GM19452 (cell line): Measurements from ENCODE around the gene ATG4C.

Experiments used
- ATAC-seq: cut with Tn5 transposase; IDR thresholded peaks from one replicate; pipeline ENCODE4 v1.9.1; 2021; ENCODE audit not compliant: unreplicated experiment

The ATG4C gene

DNA sequence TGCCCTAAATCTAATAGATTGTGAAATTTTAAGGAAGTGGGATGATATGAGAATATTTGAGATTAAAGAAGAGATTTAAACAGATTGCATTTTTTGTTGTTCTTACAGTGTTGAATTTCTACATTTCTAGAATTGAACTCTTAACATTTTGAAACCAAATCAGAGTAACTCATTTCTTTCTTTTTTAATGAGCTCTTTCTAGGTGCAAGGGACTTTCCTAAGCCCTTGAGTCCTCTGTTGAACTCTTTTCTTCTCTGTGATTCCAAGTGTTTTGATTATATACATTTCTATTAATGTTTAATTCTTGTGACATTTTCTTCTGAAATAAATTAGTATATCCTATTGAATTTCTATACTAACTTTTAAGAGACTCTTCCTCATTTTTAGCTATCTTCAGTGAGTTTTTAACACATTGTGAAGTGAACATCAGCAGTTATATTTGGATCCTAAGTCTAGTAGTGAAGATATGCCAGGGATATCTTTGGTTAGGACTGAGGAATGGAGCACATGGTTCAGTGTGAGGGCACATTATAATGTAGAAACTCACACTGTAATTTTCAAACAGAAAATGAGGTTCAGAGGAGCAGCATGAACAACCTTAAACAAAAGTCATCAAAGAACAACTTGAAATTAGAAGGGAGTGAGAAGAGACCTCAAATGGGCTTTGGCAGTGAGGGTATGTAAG is 53.1 kb downstream of the ATG4C start:
- ATAC-seq, result no peak

DNA sequence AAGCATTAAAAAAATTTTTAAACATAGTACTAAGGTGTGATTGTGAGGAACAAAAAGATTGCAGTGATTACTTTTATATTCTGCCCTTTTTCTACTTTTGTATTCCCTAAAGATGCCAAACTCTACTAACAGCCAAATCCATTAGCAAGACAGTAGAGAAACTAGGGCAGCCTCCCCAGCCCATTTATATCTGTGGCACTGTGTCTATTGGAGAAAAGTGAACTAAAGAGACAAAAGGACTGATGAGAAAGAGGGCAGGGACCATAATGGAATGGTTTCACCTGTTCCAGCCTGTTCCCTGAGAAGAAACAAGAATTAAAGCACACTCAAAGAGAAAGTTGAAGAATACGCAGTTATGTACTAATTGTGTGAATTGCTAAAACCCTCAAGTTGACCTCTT is 56.6 kb downstream of the ATG4C start:
- no peak for ATAC-seq

DNA sequence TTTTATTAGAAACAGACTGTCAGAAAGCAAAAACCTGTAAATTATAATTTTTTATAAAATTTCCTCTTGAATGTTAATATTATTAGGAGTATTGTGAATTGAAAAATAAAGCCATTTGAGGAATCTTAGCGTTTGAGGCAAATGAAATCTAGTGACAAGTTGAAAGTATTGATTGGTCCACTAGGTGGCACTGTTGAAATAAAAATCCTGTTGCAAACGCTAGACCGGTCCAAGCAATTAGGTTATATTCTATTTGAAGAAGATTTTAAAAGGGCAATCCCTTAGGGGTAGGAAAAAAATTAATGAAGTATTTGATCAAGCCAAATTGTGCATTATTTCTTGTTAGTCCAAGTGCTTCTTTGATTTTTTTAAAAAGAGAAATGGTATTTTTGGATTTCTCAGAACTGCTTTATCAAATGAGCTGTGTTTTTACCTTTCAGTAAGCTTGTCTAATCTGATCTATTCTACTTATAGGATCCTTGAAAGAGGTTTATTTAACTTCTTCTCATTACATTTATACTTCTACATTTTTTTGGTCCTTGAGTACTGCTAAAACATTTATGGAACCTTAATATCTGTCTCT is 57.7 kb downstream of the ATG4C start:
- peak; percentile 67 for ATAC-seq

DNA sequence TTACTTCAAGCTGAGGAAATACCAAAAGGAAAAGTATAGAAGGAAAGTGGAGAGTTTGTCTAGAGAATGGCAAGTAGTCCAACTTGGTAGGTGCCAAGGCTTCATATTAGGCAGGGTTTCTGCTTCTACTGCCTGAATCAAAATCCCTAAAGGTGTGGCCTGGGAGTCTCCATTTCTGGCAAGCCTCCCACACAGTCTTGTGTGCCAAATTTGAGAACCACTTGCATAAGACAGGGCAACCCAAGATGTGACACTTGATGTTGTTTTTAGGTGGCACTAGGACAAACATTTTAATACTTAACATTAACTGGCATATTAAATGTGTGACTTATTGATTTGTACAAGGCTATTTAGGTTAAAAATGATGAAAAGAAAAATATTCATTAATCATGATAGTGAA is 60.1 kb downstream of the ATG4C start:
- ATAC-seq, result no peak

DNA sequence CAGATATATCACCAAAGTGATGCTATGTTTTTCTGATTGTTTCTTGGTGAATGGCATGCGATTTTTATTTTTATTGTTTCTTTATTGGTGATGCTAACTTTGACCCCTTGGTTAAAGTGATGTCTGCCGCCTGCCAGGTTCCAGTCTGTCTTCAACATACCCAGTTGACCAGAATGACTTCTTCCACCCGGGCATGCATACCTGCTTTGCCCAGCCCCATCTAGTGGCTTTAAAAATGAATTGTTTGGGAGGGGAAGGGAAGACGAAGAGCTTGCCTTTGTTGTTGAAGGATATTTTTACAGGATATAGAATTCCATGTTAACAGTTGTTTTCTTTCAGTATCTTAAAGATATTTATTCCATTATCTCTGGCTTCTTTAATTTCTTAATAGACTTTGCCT is 65.1 kb downstream of the ATG4C start:
- no peak for ATAC-seq

DNA sequence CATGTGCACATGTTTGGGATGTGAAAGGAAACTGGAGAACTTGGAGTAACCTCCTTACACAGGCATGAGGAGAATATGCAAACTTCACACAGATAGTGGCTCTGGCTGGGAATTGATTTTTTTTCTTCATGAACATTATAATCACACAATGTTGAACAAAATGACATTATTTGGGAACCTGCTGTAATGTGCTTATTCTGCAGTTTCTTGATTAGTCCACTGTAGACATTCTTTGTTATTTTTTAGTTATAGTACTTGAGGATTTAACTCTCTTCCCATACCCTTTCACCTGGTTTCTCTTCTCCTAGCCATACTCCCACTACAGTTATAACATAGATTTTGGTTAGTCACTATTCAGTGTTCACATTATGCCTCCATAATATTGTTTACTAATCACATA is 68.3 kb downstream of the ATG4C start:
- no peak for ATAC-seq

DNA sequence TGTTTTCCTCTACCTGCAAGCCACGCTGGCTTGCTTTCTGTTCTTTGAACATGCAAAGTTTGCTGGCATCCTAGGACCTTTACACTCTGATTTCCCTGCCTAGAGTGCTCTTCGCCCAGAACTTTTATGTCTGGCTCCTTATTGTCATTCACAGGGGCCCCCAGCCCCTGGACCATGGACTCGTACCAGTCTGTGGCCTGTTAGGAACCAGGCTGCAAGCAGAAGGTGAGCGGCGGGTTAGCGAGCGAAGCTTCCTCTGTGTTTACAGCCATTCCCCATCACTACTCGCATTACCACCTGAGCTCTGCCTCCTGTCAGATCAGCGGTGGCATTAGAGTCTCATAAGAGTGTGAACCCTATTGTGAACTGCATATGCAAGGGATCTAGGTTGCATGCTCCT is 73.0 kb downstream of the ATG4C start:
- ATAC-seq, result no peak

DNA sequence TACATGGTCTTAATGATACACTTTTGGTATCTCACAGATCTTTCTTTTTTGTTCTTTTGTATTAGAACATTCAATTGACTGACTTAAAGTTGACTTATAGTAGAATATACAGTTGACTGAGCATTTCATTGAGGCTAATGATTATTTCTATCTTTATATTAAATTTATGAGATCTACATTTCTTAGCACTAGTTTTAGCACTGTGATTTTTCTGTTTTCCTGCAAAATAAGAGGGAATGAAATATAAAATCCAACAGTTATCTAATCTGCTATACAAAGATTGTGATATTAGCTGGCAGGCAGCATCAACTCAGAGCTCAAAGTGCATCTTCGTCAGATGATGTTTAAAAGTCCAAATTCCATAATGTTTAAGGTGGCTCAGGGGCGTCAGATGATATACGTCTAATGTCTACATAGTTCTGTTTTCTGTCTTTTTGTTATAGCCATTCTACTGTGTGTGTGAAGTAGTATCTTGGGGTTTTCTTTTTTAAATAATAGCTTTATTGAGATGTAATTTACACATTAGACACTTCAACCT is 85.4 kb downstream of the ATG4C start:
- ATAC-seq, result no peak

DNA sequence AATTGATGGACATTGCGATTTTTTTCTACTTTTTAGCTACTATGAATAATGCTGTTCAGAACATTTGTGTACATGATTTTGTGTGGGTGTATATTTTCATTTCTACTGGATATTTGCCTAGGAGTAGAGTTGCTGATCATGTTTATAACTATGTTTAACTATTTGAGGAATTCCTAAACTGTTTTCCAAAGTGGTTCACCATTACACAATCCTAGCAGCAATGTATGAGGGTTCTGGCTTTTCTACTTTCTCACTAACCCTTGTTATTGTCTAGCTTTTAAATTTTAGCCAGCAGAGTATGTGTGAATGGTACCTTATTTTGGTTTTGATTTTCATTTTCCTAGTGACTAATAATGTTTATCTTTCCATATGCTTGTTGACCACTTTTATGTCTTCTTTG is 86.2 kb downstream of the ATG4C start:
- ATAC-seq, result no peak

DNA sequence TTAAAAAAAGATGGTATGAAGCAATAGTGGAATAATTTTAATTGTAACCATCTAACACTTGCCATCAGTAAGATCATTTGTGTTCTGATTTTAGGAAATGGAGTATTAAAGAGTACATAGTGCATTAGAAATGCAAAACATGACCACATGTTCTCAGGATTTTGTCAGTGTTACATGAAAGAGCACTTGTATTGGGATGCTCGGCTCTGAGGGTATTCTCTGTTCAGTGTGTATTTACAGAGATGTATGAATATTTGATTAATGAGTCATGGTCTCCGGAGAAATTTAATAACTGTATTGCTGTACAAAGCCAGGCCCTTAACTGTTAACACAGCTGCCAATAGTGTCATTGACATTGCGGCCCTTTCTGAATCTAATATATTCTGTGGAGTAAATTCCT is 91.7 kb downstream of the ATG4C start:
- no peak for ATAC-seq

DNA sequence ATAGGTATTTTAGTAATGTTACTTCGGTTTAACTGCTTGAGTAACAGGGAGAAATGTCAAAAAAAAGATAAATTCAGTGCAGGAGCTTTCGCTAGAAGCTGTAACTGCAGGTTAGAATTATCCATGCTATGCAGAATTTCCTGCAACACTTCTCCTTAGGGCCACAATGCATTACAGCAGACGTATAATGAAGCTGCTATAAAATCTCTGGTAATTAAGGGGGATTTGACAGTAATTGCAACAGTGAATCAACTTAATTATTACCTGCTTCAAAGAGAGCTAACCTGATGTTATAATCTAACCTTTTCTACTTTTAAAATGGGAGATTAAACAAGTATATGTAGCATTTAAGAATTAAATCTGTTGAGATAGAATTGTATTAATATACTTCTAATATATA is 92.6 kb downstream of the ATG4C start:
- ATAC-seq, result no peak

DNA sequence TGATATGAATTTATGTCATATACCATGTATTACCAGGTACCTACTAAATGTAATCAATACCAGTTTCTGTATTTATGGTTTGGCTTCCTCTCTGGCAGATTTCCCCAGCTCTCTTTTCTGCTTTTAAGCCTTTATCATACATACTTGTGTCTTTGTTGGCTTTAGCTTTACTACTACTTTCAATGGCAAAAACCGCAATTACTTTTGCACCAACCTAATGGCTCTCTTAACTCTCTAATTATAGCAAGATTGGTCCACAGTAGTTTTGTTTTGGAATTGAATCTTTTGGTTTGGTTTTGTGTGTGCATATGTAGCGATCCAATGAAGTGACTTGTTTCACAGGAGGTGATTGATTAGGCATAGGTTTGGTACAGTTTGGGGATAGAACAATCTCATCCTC is 93.6 kb downstream of the ATG4C start:
- no peak for ATAC-seq

DNA sequence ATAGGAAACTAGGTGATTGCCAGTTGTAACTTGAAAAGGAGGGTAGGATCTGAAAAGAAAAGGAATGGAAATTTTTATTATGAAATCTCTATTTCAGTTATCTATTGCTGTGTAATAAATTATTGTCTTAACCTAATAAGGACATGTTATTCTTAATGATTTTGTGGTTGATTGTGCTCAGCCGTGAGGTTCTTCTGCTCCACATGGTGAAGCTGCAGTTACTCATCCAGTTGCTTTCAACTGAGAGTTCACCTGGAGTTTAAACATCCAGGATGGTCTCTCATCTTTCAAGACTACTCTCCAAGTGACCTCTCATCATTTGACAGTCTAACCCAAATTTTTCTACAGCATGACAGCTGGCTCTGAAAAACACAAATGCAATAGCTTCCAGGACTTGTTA is 96.0 kb downstream of the ATG4C start:
- no peak for ATAC-seq

DNA sequence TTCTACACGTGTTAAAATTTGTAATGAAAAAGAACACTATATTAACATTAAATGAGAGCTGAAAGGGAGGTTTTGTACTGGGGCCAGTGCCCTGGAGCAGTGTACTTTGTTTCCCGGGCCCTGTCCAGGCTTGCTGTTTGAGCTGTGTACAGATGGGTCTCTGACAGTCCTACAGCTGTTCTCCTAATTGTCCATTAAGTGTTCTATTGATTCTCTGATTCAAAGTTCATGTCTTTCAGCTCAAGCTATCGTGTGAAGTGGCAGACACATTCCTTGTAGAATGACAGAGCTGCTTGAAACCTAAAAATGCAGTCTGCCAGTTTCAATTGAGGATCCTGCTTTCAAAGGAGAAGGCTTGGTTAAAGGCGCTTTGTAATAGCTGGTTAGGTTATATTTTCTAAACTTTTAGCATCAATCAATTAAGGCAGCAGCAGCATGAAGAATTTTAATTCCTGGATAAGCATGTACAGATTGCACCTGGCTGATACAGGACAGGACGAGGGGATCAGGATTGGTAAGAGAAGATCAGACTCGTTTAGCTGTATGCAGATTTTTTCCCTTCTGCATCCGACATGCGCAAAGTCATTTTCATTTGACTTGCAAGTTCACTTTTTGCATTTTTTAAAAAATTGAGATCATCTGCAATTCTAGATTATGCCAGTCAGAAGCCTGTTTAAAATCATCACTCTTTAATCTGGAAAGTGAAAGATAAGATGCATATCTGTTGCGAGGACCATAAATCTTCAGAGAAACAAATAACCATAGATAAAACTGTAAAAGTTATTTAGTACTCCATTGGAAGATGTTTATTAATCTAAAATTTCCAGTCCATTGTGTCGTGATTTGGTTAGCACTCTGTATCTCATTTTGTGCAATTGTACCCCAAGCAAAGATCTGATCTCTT is 98.5 kb downstream of the ATG4C start:
- ATAC-seq, result no peak

DNA sequence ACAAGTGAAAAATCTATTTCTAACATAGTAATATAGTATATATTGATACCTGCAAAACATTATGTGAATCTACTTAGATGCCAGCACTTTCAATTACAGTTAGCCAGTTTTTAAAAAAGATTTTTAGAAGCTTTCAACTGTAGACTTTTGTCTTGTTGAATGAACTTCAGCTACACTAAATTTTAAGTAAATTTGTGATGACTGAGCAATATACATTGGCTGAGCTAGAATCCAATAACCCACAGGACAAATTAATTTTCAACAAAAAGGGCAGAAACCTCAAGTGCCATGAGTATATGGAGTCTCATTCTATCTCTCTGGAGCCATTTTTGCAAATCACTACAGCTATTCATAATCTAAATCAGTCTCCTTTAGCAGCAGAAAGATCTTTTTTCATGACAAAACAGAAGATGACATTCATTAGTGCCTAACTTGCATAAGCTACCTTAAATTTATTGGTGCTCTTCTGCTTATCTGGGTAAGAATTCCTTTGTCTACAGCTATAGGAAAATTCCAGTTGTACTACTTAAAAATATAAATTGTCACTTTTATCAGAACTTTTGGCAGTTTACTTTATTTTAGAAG is 100.3 kb downstream of the ATG4C start:
- no peak for ATAC-seq

DNA sequence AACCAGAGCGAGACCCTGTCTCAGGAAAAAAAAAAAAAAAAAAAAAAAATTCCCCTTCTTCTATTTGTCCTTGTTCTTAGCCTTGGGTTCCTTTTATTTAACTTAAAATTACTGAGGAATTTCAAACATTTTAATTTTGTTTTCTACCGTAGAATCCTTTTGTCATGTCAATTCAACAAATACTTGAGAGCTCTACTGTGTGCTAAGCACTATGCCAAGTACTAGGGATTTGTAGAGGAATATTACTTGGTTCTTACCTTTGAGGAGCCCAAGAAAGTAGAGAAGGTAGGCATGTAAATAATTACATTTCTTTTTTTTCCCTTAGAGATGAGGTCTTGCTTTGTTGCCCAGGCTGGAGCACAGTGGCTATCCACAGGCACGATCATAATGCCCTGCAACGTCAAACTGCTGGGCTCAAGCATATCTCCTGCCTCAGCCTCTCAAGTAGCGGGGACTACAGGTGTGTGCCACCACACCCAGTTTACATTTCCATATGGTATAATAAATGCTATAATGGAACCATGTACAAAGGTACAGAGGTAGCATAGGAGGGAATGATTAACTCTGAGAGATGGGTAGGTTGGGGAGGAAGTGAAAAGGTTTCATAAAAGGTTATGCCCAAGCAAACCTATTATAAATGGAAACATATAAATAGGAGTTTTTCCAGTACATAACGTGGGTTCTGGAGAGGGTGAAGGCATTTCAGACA is 104.0 kb downstream of the ATG4C start:
- no peak for ATAC-seq

DNA sequence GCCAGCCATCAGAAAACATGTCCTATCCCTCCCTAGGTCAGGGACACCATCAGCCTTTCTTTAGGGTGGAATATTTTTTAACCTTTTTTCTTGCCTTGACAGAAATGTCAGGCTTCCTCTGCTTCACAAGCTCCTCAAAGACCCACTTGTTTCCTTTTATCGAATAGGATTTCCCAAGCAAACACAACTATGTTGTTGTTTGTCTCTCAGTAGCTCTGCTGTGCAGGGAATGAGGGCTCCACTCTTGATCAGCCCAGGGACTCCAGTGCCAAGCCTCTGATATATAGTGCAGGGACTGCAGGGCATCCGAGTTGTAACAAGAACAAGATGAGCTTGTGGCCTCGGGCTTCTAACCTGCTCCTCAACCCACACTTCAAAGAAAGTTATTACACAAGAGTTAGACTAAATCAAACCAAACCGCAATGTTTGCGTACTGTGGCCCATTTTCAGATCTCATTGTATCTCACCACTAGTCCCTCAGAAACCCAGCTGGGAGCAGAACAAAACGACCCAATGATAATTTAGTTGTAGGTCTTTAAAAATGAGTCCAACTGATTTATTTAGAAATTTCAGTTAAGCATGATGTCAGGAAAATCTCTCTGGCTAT is 108.1 kb downstream of the ATG4C start:
- ATAC-seq, result no peak

DNA sequence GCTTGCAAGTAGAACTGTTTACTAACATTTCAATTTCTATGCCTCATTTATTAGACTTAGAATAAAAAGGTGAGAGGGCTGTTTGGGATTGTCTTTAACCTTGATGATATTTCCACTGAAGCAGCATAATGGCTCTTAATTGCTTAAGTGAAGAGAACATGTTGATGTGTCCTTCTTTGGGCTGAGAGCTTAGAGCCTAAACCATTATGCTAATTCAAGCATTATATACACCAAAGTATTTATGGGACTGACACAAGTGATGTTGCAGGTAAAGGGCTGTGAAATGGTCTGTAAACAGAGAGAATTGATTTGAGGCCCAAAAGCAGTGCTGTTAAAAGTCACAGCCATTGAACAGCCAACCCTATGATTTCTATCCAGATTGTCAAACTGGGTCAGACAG is 113.9 kb downstream of the ATG4C start:
- ATAC-seq, result no peak

DNA sequence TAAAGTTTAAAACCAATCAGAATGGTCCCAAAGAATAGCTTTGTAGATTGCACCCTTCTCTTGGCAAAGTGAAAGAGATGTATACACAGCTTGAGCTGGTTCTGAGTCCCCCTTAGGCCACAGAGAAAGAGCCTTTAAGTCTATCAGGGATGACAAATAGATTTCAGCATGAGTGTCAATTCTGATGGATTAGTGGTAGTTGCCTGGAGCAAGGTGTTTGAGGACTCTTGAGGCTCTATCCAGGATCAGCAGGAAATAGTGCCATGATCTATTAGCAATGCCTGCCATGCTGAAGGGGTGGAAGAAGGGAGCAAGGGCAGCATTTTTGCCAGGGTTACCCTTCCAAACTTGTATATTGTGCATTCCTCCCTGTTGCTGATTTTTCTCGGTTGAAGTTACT is 116.6 kb downstream of the ATG4C start:
- ATAC-seq, result no peak

DNA sequence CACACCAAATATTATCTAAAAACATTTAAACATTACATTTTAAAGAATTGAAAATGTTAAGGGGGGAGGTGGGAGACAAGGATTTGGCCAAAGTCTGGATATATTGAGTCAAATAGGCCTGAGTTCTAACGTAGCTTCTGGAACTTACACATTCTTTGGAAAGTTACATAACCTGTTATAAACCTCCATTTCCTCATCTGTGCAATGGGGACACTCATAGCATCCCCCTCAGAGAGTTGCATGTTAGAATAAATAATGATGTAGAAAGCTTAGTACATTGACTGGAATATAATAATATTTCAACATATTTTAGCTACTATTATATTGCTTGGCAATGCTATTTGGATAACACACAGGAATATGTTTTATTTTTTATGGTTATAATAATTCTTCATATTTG is 117.7 kb downstream of the ATG4C start:
- ATAC-seq, result no peak

DNA sequence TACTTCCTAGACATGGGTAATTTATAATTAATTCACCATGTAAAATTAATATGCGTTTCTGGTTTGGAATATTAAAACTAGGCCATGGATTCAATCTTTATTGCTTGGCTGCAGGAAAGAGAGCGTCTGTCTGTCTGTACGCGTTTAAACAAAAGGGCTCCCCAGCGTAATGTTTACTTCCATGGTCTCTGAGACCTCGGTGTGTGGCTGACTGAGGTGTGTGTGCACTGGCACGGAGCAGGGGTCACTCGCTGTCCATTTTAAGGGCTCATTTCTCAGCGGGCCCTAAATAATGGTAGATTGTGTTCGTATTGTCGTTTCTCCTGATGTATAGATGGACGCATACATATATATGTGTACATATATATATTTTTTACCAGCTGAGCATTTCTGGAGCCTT is 119.6 kb downstream of the ATG4C start:
- no peak for ATAC-seq
